Left ventricle myocardium inferior (tissue), 1 donor: ENCODE measurements around the gene DNMT1. TPM values are rescaled to one million over a fixed set of nuclear protein-coding genes. Genes with fewer than 3 reads are reported as not detected.

Experiments
- DNase-seq: peaks from one replicate; pipeline ENCODE4 v3.0.0-alpha.2; 2020
- H3K27ac ChIP-seq: fragments of 200-600 bp; replicated peaks from 2 replicates; pipeline ENCODE4 v1.8.0; 2021
- H3K27me3 ChIP-seq: fragments of 200-600 bp; 2 replicates; pipeline ENCODE4 v1.8.0; 2021; ENCODE audit warnings: low read depth
- H3K36me3 ChIP-seq: fragments of 200-600 bp; 2 replicates; pipeline ENCODE4 v1.8.0; 2021
- H3K4me1 ChIP-seq: fragments of 200-600 bp; 2 replicates; pipeline ENCODE4 v1.8.0; 2021
- H3K4me3 ChIP-seq: fragments of 200-600 bp; 2 replicates; pipeline ENCODE4 v1.8.0; 2021; ENCODE audit warnings: mild to moderate bottlenecking, moderate library complexity
- H3K9me3 ChIP-seq: fragments of 200-600 bp; replicated peaks from 2 replicates; pipeline ENCODE4 v1.8.0; 2021
- intact Hi-C: fragments of 100-400 bp; cut with micrococcal nuclease; formaldehyde crosslinking; loops from one replicate; pipeline ENCODE4 v1.11.0; 2022
- total RNA-seq: library from RNA; stranded (reverse); fragmentation: NEBNext Ultra II Directional; extraction: Animal tissue kit (Norgen Biotek cat#: 25700); gene quantifications from one replicate; pipeline ENCODE4 v1.2.1, GENCODE V29; 2021
- TF ChIP-seq, protein P1 (sequence below): fragments of 200-600 bp; IDR thresholded peaks from 2 replicates; pipeline ENCODE4 v1.8.0; 2021; ENCODE audit warnings: antibody characterized with exemption, mild to moderate bottlenecking, borderline replicate concordance
- donor health status: DM: no; HTN: yes; CAD: no; lungs with severe emphysema.

Gene DNMT1
- total RNA-seq, 1 donor from 2014 or later: 23.9 TPM

DNA sequence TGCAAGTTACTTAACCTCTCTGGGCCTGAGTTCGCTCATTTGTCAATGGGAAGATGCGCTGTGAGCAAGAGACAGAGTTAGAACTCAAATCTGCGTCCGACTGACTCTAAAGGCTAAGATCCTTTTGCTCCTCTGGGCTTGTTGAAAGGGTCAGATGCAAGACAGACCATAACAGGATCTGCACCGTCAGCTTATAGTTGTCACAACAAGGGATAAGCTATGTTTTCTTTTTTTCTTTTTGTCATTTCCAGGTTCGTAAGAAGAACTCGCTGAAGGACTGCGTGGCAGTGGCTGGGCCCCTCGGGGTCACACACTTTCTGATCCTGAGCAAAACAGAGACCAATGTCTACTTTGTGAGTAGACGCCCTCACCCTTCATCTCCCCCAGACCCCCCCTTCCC lies 87.5 kb downstream of the DNMT1 start:
- H3K4me1 ChIP-seq: peaks cover 25% of the 10 kb centered on the region
- H3K36me3 ChIP-seq: peaks cover 44% of the 10 kb centered on the region
- no peak for DNase-seq
- intact Hi-C loops: no loop called here
- H3K27me3 ChIP-seq: no peaks in the 10 kb centered on the region
- H3K27ac ChIP-seq: no peak overlapping the region
- peak overlapping the region; percentile 99 for H3K4me3 ChIP-seq
- TF ChIP-seq, protein P1, sequence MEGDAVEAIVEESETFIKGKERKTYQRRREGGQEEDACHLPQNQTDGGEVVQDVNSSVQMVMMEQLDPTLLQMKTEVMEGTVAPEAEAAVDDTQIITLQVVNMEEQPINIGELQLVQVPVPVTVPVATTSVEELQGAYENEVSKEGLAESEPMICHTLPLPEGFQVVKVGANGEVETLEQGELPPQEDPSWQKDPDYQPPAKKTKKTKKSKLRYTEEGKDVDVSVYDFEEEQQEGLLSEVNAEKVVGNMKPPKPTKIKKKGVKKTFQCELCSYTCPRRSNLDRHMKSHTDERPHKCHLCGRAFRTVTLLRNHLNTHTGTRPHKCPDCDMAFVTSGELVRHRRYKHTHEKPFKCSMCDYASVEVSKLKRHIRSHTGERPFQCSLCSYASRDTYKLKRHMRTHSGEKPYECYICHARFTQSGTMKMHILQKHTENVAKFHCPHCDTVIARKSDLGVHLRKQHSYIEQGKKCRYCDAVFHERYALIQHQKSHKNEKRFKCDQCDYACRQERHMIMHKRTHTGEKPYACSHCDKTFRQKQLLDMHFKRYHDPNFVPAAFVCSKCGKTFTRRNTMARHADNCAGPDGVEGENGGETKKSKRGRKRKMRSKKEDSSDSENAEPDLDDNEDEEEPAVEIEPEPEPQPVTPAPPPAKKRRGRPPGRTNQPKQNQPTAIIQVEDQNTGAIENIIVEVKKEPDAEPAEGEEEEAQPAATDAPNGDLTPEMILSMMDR: no peak
- H3K9me3 ChIP-seq: no peaks in the 10 kb centered on the region

DNA sequence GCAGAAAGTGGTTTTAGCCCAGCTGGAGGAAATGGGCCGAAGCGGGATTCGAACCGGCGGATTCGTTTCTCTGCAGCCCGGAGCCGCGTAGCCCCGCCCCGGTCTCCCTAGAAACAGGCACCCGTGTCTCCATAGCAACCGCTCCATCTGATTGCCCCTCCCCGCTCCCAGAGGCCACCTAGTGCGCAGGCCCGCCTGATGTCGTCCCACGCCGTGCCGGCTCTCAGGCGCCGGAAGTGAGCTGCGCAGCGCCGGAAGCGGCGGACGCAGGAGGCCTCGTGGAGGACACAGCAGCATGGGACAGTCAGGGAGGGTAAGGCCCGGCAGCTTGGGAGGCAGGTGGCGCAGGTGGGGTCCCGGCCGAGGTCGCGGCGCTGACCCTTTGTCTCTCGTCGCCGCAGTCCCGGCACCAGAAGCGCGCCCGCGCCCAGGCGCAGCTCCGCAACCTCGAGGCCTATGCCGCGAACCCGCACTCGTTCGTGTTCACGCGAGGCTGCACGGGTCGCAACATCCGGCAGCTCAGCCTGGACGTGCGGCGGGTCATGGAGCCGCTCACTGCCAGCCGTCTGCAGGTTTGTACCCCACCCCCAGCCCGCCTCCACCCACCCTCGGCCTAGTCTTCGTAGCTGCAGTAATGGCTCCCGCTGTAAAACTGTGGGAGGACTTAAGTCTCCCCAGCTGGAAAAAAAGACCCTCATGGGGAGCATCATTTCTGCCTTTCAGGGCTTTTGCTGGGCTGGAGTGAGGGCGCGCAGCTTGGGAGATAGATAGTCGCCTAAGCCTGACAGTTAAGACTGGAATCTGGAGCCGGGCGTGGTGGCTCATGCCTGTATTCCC lies 88.4 kb downstream of the DNMT1 start, which contains the start of gene PPAN:
PPAN (plus strand) TSS at position 263 of the 837 bp plus-strand sequence; CDS start at position 296, 33 bp downstream.
- no peaks in the 10 kb centered on the region for H3K9me3 ChIP-seq
- H3K27me3 ChIP-seq: no peaks in the 10 kb centered on the region
- intact Hi-C loops: no loop called here
- peak; percentile 97 for DNase-seq
- TF ChIP-seq, protein P1: no peak
- H3K27ac ChIP-seq: peak within 1 kb of the TSS; percentile 89
- H3K4me1 ChIP-seq: peaks cover 25% of the 10 kb centered on the region
- H3K4me3 ChIP-seq: peak within 1 kb of the TSS; percentile 99
- peaks cover 42% of the 10 kb centered on the region for H3K36me3 ChIP-seq

DNA sequence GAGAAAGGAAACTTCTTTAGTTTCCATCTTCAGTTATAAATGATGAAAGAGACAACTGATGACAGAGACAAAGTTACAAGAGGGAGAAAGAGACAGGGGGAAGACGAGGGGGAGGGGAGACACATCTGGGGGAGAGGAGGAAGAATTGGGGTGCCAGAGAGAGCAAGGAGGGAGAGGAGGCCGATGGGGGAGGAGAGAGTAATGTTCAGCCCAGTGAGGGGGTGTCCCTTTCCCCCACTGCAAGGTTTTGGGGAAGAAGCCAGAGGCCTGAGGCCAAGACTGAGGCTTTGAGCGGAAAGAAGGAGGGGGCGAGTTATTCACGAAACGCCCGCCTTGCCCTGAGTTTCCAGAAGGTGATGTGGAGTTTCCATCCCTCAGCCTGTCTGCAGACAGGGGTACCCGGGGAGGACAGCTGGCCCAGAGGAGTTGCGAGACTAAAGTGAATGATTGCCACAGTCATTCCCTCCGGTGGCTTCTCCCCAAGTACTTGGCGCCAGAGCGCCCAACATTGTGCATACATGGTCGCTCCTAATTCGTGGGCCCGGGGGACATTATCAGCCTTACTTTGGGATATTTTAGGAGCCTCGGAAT lies 89.1 kb downstream of the DNMT1 start:
- peak overlapping the region; percentile 99 for H3K4me3 ChIP-seq
- H3K4me1 ChIP-seq: peaks cover 25% of the 10 kb centered on the region
- DNase-seq: no peak
- H3K27ac ChIP-seq: peak overlapping the region; percentile 89
- intact Hi-C loops: no loop called here
- peaks cover 35% of the 10 kb centered on the region for H3K36me3 ChIP-seq
- H3K9me3 ChIP-seq: no peaks in the 10 kb centered on the region
- TF ChIP-seq, protein P1: no peak
- no peaks in the 10 kb centered on the region for H3K27me3 ChIP-seq

DNA sequence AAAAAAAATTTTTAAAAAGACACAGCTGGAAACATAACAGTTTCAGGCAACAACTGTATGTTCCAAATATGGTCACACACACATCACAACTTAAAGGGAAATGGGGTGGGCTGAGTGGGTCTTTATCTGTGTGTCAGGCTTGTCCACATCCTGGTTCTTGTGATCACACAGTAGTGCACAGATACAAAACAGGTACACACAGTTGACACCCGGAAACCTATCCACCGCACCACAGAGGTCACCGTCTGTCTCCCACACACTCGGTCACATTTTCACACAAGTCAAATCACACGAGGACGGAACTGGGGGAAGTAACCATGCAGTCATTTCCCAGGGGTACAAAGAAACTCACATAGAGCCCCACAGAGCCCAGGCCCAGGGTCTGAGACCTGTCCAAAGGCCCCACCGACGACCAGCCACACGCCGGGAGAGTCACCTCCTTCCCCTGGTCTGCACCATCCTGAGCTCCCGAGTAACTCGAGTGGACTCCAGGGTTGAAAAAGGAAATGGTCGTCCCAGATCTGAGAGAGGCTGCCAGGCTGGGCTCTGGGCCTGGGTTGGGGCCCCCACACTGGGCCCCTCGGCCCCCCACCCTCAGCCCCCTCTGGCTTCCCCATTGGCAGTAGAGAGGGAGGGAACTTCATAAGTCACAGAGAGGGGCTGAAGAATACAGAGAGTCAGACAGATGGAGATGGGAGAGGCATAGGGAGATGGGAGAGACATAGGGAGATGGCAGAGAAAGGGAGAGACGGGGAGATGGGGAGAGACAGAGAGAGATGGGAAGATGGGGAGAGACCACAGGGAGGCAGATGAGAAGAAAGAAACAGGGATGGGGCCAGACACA lies 89.9 kb downstream of the DNMT1 start:
- intact Hi-C loops: no loop called here
- Histone ChIP-seq H3K4me3 (no peak overlapping the region), H3K27ac (no peak overlapping the region), H3K27me3 (no peaks in the 10 kb centered on the region), H3K9me3 (no peaks in the 10 kb centered on the region), H3K4me1 (peaks cover 25% of the 10 kb centered on the region), H3K36me3 (peaks cover 27% of the 10 kb centered on the region)
- TF ChIP-seq, protein P1: no peak
- no peak for DNase-seq

DNA sequence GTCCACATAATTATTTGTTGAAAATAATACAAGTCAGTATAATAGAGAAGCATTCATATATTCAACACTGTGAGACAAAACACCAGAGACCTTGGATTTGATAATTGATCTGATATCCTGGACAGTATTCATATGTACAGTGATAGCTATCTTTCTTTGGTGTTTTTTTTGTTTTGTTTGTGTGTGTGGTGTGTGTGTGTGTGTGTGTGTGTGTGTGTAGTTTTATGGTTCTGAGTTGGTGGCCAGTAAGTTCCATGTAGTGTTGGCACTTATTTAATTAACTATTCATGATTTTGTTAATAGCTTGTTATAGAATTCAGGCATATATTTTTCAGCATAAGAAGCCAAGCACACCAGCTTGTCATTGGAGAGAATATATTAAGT lies 90.6 kb downstream of the DNMT1 start:
- Histone ChIP-seq H3K27ac (no peak overlapping the region), H3K36me3 (peaks cover 20% of the 10 kb centered on the region), H3K27me3 (no peaks in the 10 kb centered on the region), H3K9me3 (no peaks in the 10 kb centered on the region), H3K4me1 (peaks cover 25% of the 10 kb centered on the region), H3K4me3 (no peak overlapping the region)
- DNase-seq: no peak
- intact Hi-C loops: no loop called here
- TF ChIP-seq, protein P1: no peak
